BLaER1 treated with 17β-estradiol and CSF1 and Interleukin-3, amounts not matched to agents 10 nM and 100 nM (cell line): ENCODE measurements around the gene POLR2H.

Experiments used
- H3K27ac ChIP-seq, 11 experiments: shearing (Covaris generic); formaldehyde crosslinking; 2 replicates each; pipeline ENCODE4 v1.8.1; 2022
- H3K27me3 ChIP-seq, 11 experiments: shearing (Covaris generic); formaldehyde crosslinking; 2 replicates each; pipeline ENCODE4 v1.8.1; 2022
- H3K36me3 ChIP-seq, 11 experiments: shearing (Covaris generic); formaldehyde crosslinking; 2 replicates each; pipeline ENCODE4 v1.8.1; 2022
- H3K4me1 ChIP-seq, 10 experiments: shearing (Covaris generic); formaldehyde crosslinking; 2 replicates each; pipeline ENCODE4 v1.8.1; 2022
- H3K4me2 ChIP-seq, 11 experiments: shearing (Covaris generic); formaldehyde crosslinking; 2 replicates each; pipeline ENCODE4 v1.8.1; 2022
- H3K4me3 ChIP-seq, 10 experiments: shearing (Covaris generic); formaldehyde crosslinking; 2 replicates each; pipeline ENCODE4 v1.8.1; 2022
- H3K9ac ChIP-seq, 11 experiments: shearing (Covaris generic); formaldehyde crosslinking; 2 replicates each; pipeline ENCODE4 v1.8.1; 2022
- H3K9me3 ChIP-seq, 11 experiments: shearing (Covaris generic); formaldehyde crosslinking; replicated peaks in 1 of 11; 2 replicates each; pipeline ENCODE4 v1.8.1; 2022
- H4K20me1 ChIP-seq, 11 experiments: shearing (Covaris generic); formaldehyde crosslinking; 2 replicates each; pipeline ENCODE4 v1.8.1; 2022
- Cebpa-rat ChIP-seq, 11 experiments: shearing (Covaris generic); IDR thresholded peaks; 2 replicates each; pipeline ENCODE4 v1.8.1; 2022

POLR2H gene

DNA sequence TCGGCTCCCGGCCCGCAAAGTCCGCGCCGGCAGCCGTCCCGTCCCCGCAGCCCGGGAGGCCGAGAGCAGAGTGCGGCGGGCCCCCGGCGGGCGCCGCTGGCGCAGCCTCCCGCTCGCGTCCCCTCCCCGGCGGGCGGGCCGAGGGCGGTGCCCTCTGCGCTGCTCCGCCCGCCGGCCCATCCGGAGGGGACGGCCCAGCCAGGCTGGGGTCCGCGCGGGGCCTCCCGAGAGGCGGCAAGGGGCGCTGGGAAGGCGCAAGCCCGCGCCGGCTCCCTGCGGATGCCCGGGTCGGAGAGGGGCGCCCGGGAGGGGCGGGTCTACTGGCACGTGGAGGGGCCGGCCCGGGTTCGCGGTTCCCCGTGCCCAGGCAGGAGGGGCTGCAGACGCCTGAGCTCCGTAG lies at the start of gene POLR2H, which contains the start of gene CLCN2:
TSS of gene POLR2H (plus strand) at position 179 of the 400 bp plus-strand sequence. CDS start 1,783 bp downstream, outside the sequence.
TSS of gene CLCN2 (minus strand) at position 74 of the 400 bp plus-strand sequence. CDS start 126 bp downstream, outside the sequence.
- no peaks in the 10 kb centered on the region for H3K9me3 ChIP-seq
- H3K27me3 ChIP-seq: no peaks in the 10 kb centered on the region
- H4K20me1 ChIP-seq: peaks cover 0 to 31% (median 16%) of the 10 kb centered on the region in 11 experiments; a peak in 14 of 22 replicates
- H3K4me2 ChIP-seq: peak within 1 kb of the TSS; percentile 89 to 100 (median 98)
- peak within 1 kb of the TSS; percentile 72 to 91 (median 84) for H3K4me3 ChIP-seq
- H3K9ac ChIP-seq: peak within 1 kb of the TSS; percentile 80 to 93 (median 90)
- peak within 1 kb of the TSS; percentile 84 to 93 (median 90) for H3K27ac ChIP-seq
- H3K36me3 ChIP-seq: peaks cover 18 to 46% (median 37%) of the 10 kb centered on the region in 11 experiments
- H3K4me1 ChIP-seq: peaks cover 31 to 41% (median 37%) of the 10 kb centered on the region in 10 experiments
- no peak for TF ChIP-seq Cebpa-rat (IDR thresholded peaks at IDR 0.05)

- H3K36me3 ChIP-seq: peaks cover 31 to 47% (median 44%) of the 10 kb centered on the region in 11 experiments
Measured at GRCh38 chr3:184314363-184314699, 47.2 kb upstream of the POLR2H start, which contains the start of gene EIF4G1. EIF4G1 (plus strand) TSS chr3:184314606; CDS start chr3:184315797, 1,191 bp downstream.

GRCh38 chr3:184314700-184315542 lies 46.6 kb upstream of the POLR2H start:
- Histone ChIP-seq H4K20me1 (peaks cover 41 to 52% (median 49%) of the 10 kb centered on the region in 11 experiments), H3K36me3 (peaks cover 31 to 48% (median 45%) of the 10 kb centered on the region in 11 experiments), H3K4me1 (peaks cover 40 to 47% (median 45%) of the 10 kb centered on the region in 10 experiments), H3K4me3 (peak overlapping the region; percentile 80 to 98 (median 91)), H3K27ac (peak overlapping the region; percentile 95 to 99 (median 98)), H3K9ac (peak overlapping the region; percentile 93 to 99 (median 98)), H3K9me3 (no peaks in the 10 kb centered on the region), H3K4me2 (peak overlapping the region; percentile 82 to 98 (median 97)), H3K27me3 (no peaks in the 10 kb centered on the region)
- no peak for TF ChIP-seq Cebpa-rat (IDR thresholded peaks at IDR 0.05)

More at GRCh38 chr3:184314363-184314699, 47.2 kb upstream of the POLR2H start, which contains the start of gene EIF4G1:
- H3K4me3 ChIP-seq: peak within 1 kb of the TSS; percentile 80 to 98 (median 91)
- H3K9me3 ChIP-seq: no peaks in the 10 kb centered on the region
- H3K4me2 ChIP-seq: peak within 1 kb of the TSS; percentile 82 to 98 (median 97)
- TF ChIP-seq Cebpa-rat (IDR thresholded peaks at IDR 0.05): no peak
- peak within 1 kb of the TSS; percentile 95 to 99 (median 98) for H3K27ac ChIP-seq
- H3K9ac ChIP-seq: peak within 1 kb of the TSS; percentile 93 to 99 (median 98)
- peaks cover 36 to 46% (median 44%) of the 10 kb centered on the region in 11 experiments for H4K20me1 ChIP-seq
- peaks cover 37 to 41% (median 40%) of the 10 kb centered on the region in 10 experiments for H3K4me1 ChIP-seq
- H3K27me3 ChIP-seq: no peaks in the 10 kb centered on the region

DNA sequence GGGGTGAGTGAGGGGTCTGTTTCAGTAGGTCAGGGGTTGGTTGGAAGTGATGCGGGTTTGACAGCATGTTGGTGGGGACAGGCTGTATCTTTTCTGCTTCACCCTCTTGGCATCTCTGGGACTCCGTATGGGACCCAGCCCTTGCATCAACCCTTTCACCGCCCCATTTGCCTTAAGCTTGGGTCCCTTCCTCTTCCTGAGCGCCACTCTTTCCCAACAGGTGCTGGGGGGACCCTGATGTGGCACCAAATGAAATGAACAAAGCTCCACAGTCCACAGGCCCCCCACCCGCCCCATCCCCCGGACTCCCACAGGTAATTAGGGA lies 46.0 kb upstream of the POLR2H start:
- H3K4me3 ChIP-seq: peak overlapping the region; percentile 80 to 98 (median 91)
- peaks cover 45 to 58% (median 54%) of the 10 kb centered on the region in 11 experiments for H4K20me1 ChIP-seq
- peaks cover 40 to 52% (median 48%) of the 10 kb centered on the region in 10 experiments for H3K4me1 ChIP-seq
- no peak for TF ChIP-seq Cebpa-rat (IDR thresholded peaks at IDR 0.05)
- H3K4me2 ChIP-seq: peak overlapping the region; percentile 82 to 98 (median 97)
- H3K36me3 ChIP-seq: peaks cover 32 to 48% (median 46%) of the 10 kb centered on the region in 11 experiments
- H3K27ac ChIP-seq: peak overlapping the region; percentile 95 to 99 (median 98)
- peak overlapping the region; percentile 93 to 99 (median 98) for H3K9ac ChIP-seq
- no peaks in the 10 kb centered on the region for H3K27me3 ChIP-seq
- no peaks in the 10 kb centered on the region for H3K9me3 ChIP-seq

GRCh38 chr3:184315871-184316661 lies 45.4 kb upstream of the POLR2H start:
- H3K4me3 ChIP-seq: peak overlapping the region; percentile 80 to 98 (median 91)
- H3K4me1 ChIP-seq: peaks cover 40 to 58% (median 50%) of the 10 kb centered on the region in 10 experiments
- peak overlapping the region; percentile 93 to 99 (median 98) for H3K9ac ChIP-seq
- no peak for TF ChIP-seq Cebpa-rat (IDR thresholded peaks at IDR 0.05)
- H3K27ac ChIP-seq: peak overlapping the region in 10 of 11 experiments; percentile 19 to 99 (median 98); a peak in 18 of 22 replicates
- no peaks in the 10 kb centered on the region for H3K27me3 ChIP-seq
- peaks cover 51 to 63% (median 60%) of the 10 kb centered on the region in 11 experiments for H4K20me1 ChIP-seq
- H3K36me3 ChIP-seq: peaks cover 38 to 53% (median 52%) of the 10 kb centered on the region in 11 experiments
- H3K9me3 ChIP-seq: no peaks in the 10 kb centered on the region
- H3K4me2 ChIP-seq: peak overlapping the region; percentile 82 to 98 (median 97)

DNA sequence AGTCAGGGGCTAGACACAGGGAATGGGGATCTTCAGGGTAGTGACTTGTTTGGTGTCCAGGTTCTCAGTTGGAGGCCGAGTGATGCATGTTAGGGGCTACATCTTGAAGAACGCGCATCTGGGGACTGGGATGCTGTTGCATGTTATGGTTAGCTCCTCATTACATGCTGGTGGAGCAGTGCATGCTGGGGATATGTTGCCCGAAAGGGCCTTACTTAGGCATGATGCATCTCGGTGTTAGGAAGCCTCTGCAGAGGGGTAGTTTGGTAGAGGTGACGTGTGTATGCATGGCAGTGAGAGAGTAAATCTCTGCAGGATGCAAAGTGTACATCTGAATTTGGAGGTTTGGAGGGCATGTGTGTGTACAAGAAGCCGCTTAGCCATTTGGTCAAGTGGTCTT lies 44.7 kb upstream of the POLR2H start:
- peak overlapping the region in 1 of 11 experiments; percentile 98; a peak in 1 of 22 replicates for H3K27ac ChIP-seq
- H3K9me3 ChIP-seq: no peaks in the 10 kb centered on the region
- no peak for TF ChIP-seq Cebpa-rat (IDR thresholded peaks at IDR 0.05)
- H3K4me3 ChIP-seq: peak overlapping the region; percentile 14 to 98 (median 88); a peak in 19 of 20 replicates
- no peaks in the 10 kb centered on the region for H3K27me3 ChIP-seq
- peaks cover 58 to 70% (median 67%) of the 10 kb centered on the region in 11 experiments for H4K20me1 ChIP-seq
- peak overlapping the region; percentile 82 to 98 (median 97) for H3K4me2 ChIP-seq
- peaks cover 40 to 65% (median 50%) of the 10 kb centered on the region in 10 experiments for H3K4me1 ChIP-seq
- H3K36me3 ChIP-seq: peaks cover 45 to 61% (median 59%) of the 10 kb centered on the region in 11 experiments
- H3K9ac ChIP-seq: peak overlapping the region; percentile 93 to 99 (median 98); a peak in 18 of 22 replicates

- peaks cover 62 to 74% (median 71%) of the 10 kb centered on the region in 11 experiments for H4K20me1 ChIP-seq
Measured at GRCh38 chr3:184317201-184317600, 44.3 kb upstream of the POLR2H start.

GRCh38 chr3:184320104-184320445 lies 41.4 kb upstream of the POLR2H start:
- Histone ChIP-seq H3K9me3 (no peaks in the 10 kb centered on the region), H3K4me3 (peak overlapping the region in 1 of 10 experiments; percentile 28; a peak in 2 of 20 replicates), H3K4me1 (peaks cover 35 to 64% (median 46%) of the 10 kb centered on the region in 10 experiments), H3K9ac (peak overlapping the region in 6 of 11 experiments; percentile 24 to 56 (median 47); a peak in 7 of 22 replicates), H3K27ac (peak overlapping the region in 7 of 11 experiments; percentile 36 to 70 (median 54); a peak in 11 of 22 replicates), H3K4me2 (peak overlapping the region in 6 of 11 experiments; percentile 44 to 98 (median 89); a peak in 9 of 22 replicates), H3K36me3 (peaks cover 78 to 93% (median 92%) of the 10 kb centered on the region in 11 experiments), H3K27me3 (no peaks in the 10 kb centered on the region), H4K20me1 (peaks cover 91 to 100% (median 99%) of the 10 kb centered on the region in 11 experiments)
- no peak for TF ChIP-seq Cebpa-rat (IDR thresholded peaks at IDR 0.05)

More at GRCh38 chr3:184317201-184317600, 44.3 kb upstream of the POLR2H start:
- Histone ChIP-seq H3K9ac (peak overlapping the region in 10 of 11 experiments; percentile 2 to 99 (median 96); a peak in 11 of 22 replicates), H3K4me3 (peak overlapping the region; percentile 14 to 98 (median 88); a peak in 13 of 20 replicates), H3K36me3 (peaks cover 49 to 65% (median 63%) of the 10 kb centered on the region in 11 experiments), H3K9me3 (no peaks in the 10 kb centered on the region), H3K27ac (no peak overlapping the region), H3K27me3 (no peaks in the 10 kb centered on the region), H3K4me1 (peaks cover 40 to 67% (median 50%) of the 10 kb centered on the region in 10 experiments), H3K4me2 (peak overlapping the region; percentile 82 to 98 (median 97))
- no peak for TF ChIP-seq Cebpa-rat (IDR thresholded peaks at IDR 0.05)
